Measurements from ENCODE around the gene DGKD.
"Not testable (repeated sequence)": the region's sequence is repeated elsewhere in the genome, so short reads cannot be mapped to it uniquely, and the experiment has no call there.

DGKD gene

GRCh38 chr2:233362742-233363141 is 8.4 kb downstream of the DGKD start:
- DNase-seq, result no peak

- no peak for DNase-seq
Measured at GRCh38 chr2:233363744-233364235, 9.5 kb downstream of the DGKD start.

GRCh38 chr2:233365861-233366520 is 11.7 kb downstream of the DGKD start:
- no peak for DNase-seq

- DNase-seq, result no peak
Measured at GRCh38 chr2:233367586-233367985, 13.3 kb downstream of the DGKD start.

GRCh38 chr2:233368756-233369155 is 14.5 kb downstream of the DGKD start:
- DNase-seq, result no peak

DNA sequence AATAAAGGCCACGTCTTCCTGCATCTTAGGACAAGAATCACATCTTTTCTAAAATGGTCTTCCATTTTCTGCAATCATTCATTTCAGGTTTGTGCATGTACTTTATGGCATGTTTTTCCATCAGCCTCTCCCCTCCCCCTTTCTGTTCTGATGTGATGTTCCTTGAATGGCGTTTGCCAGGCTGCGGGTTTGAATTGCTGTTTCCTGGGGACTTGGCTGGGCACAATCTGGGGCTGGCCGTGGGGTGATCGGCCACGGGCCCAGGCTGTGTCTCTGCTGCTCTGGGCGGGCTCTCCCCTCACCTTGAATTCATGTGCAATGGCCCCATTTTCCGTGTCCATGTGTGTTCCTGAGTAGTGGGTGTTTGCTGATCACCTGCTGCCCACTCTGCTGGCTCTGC is 15.2 kb downstream of the DGKD start:
- DNase-seq, result no peak

DNA sequence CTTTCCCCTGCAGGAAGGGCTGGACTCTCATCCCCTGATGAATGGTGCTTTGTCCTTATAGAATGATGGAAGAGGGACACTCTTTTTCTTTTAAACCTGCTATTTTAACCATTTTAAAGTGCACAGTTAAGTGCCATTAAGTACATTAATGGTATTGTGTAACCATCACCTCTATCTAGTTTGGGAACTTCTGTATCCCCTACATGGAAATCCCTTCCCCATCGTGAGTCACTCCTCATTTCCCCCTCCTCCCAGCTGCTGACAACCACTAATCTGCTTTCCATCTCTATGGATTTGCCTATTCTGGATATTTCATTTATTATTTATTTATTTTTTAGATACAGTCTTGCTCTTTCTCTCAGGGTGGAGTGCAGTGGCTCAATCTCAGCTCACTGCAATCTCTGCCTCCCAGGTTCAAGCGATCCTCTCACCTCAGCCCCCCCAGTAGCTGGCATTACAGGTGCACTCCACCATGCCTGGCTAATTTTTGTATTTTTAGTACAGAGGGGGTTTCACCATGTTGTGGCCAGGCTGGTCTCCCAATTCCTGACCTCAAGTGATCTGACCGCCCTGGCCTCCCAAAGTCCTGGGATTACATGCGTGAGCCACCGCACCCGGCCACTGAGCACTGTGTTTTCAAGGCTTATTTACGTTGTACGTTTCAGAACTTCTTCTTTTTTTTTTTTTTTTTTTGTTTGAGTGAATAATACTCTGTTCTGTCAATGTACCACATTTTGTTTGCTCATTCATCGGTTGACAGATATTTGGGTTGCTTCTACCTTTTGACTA is 15.8 kb downstream of the DGKD start:
- no peak for DNase-seq

DNA sequence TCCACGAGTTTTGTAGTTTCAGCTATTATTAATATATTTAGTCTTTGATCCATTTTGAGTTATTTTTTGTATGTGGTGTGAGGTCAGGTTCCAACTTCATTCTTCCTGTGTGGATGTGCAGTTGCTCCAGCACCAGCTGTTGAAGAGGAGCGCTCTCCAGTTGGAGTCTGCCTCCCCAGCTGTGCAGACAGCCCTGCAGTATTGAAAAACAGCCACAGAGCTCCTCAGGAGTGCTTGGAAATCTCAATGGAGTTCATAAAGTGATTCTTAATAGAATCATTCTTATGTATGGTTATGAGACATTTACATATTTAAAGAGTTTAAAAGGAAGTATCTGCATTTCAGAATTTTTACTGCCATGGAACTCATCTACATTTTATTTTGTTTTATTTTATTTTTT is 17.3 kb downstream of the DGKD start:
- no peak for DNase-seq

- DNase-seq, result peak; percentile 35
Measured at GRCh38 chr2:233372855-233373254, 18.6 kb downstream of the DGKD start.

DNA sequence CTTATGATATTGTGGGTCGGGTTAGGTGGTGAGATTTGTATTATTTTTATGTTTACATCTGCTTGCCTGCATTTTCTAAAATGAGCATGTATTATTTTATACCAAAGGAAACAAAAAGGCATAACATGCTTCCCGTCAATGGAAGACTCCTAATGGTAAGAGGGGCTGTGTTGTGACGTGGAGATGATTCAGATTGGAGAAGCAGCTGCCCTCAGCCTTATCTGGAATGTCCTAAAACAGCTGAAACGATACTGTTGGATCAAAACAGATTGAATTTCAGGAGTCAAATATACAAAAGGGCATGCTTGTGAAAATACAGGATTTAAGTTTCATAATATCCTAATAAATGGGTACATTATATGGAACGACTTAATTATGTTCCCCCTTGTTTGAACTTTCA is 19.0 kb downstream of the DGKD start:
- DNase-seq, result no peak

- not testable (repeated sequence) for DNase-seq
Measured at GRCh38 chr2:233374776-233375175, 20.5 kb downstream of the DGKD start.

DNA sequence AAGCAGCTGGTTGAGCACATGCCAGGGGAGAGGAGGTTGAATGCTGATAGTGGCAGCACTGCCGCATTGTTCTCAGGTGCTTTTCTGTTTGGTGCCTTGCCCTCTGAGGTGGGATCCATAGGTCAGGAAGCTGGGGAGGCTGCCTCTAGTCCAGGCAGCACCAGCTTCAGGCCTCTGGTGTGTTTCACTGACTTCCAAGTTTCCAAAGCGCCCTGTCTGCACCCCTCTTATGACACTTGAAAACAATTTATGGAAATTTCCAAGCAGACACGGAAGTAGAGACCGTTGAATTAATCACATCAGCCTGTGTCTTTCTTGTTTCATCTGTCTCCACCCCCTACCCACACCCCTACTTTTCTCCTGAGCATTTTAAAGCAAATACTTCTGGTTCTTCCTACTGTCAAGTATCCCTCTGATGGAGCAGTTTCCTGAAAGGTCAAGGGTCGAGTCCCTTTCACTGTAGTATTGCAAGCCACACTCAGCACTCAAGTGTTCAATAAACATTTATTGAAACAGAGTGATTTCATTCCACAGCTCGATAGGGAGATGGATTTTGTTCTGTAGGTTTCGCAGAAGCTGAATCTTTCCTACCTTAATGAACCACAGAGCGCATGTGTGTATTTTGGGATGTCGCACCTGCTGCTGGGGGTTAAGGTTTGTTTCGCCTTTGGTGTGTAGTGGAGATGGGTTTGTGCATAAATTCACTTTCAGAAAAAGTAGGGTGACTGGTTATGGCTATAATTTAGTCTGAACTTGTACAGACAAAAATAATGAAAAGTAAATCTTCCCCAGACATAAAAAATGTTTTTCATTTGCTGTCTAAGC is 21.4 kb downstream of the DGKD start:
- no peak for DNase-seq

GRCh38 chr2:233379034-233379433 is 24.7 kb downstream of the DGKD start:
- no peak for DNase-seq

DNA sequence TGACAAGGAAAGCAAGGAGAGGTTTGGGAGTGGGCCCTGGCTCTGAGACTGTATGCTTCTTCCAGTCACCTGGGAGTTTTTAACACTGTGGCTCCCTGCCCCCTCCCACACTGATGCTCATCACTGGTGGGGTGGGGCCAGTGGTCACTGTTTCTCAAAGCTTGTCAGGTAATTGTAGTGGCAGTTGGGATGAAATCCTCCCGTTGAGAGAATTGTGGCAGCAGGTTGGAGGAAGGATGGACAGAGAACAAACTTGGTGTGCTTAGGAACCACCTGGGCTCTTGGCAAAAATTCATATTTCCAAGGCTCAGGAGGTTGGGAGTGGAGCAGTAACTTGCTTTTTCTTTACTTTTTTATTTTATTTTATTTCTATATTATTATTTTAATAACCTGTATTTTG is 25.1 kb downstream of the DGKD start:
- DNase-seq, result no peak

GRCh38 chr2:233380132-233380895 is 26.0 kb downstream of the DGKD start:
- DNase-seq, result no peak

DNA sequence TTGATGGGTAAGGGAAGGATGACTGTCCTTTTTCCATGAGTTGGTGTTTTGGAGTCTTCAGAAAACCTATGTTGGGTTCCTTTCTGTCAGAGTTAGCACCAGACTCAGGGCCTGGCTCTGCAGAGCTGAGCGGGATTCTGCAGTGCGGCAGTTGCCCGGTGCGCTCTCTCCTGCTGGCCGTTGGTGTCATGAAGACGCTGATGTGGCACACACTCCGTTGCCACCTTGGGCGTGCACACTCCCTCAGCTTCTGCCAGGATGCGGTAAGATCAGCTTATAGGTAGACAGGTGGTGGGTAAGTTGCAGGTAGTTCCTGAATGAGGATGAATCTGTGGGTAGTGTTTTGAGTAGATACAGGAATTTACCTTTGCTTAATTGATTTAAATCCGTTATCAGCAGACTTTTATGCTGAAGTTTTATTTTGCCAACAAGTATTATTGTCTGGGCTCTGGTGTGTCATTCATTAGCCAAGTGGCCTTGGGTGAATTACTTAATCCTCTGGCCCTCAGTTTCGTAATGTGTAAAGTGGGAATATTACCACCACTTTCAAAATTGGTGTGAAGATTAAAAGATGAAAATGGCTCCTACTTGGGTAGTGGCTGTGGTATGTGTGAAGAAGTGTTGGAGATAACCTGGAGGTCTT is 26.8 kb downstream of the DGKD start:
- no peak for DNase-seq

- no peak for DNase-seq
Measured at GRCh38 chr2:233381638-233381995, 27.3 kb downstream of the DGKD start.

DNA sequence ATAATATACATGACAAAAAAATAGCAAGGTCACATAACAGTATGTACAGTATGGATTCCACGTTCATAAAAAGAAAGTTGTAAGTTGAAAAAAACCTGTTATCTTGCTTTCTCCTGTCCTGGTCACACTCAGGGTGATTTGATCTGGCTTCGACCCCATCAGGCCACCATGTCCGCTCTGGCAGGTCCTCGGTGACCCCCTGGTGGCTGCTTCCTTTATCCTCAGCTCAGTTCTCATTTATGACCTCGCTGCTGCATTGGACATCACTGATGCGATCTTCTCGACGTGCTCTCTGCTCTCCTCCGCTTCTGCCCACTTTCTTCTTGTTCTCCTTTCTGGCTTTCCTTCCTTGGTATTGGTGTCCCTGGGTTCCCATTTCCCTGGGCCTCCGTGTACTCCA is 29.7 kb downstream of the DGKD start:
- DNase-seq, result peak; percentile 58

- DNase-seq, result no peak
Measured at GRCh38 chr2:233384811-233385488, 30.7 kb downstream of the DGKD start.

- peak; percentile 69 for DNase-seq
Measured at GRCh38 chr2:233385489-233386044, 31.3 kb downstream of the DGKD start.

- DNase-seq, result peak; percentile 58
Measured at GRCh38 chr2:233386382-233387041, 32.2 kb downstream of the DGKD start.

Data from hematopoietic multipotent progenitor cell treated with erythropoietin and hydrocortisone succinate and interleukin-3 and kit ligand, for 6 days (in vitro differentiated cells).